GM21529 (cell line): ENCODE results near the gene MT1B.
A peak's percentile ranks its signal among the peaks of the same experiment; 100 is the strongest.
"Not testable (repeated sequence)": the region's sequence is repeated elsewhere in the genome, so short reads cannot be mapped to it uniquely, and the experiment has no call there.

Experiments
- ATAC-seq: cut with Tn5 transposase; IDR thresholded peaks from one replicate; pipeline ENCODE4 v1.9.1; 2021; ENCODE audit not compliant: unreplicated experiment

Gene MT1B

DNA sequence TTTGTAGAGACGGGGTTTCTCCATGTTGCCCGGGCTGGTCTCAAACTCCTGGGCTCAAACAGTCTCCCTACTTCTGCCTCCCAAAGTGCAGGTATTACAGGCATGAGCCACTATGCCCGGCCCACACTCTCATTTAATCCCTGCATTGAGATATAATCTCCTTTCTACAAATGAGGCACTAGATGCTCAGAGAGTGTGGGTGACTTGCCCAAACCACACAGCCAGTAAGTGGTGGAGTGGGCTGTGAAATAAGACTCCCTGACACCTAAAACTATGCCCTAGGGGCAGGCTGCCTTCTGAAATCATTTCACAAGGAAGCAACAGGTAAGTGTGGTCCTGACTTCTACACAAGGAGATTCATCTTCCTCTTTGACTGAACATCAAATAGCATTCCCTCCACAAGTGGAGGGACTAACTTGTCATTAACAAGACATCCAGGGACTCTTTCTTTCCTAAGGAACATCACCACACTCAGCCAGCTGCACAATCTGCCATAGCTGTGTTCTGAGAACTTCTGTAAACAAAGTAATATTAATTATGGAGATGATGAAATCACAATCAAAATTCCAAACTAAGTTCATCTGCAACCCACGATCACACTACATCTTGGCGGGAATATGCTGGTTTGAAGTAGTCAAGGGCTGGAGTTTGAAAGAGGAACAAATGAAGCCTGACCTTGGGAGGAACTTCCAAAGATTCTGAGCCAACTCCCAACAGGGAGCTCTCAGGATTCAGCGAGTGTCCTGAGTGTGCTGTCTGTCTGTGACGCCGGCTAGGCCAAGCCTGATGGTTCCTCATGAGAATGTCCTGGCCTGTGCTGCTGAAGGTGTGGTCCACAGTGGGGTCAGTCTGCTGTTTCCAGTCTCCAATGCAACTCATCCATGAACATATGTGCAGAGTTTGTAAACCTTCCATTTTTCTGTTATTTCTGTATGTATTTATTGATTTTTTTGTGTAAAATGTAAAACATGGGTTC lies 13.9 kb downstream of the MT1B start:
- ATAC-seq, result not testable (repeated sequence)

DNA sequence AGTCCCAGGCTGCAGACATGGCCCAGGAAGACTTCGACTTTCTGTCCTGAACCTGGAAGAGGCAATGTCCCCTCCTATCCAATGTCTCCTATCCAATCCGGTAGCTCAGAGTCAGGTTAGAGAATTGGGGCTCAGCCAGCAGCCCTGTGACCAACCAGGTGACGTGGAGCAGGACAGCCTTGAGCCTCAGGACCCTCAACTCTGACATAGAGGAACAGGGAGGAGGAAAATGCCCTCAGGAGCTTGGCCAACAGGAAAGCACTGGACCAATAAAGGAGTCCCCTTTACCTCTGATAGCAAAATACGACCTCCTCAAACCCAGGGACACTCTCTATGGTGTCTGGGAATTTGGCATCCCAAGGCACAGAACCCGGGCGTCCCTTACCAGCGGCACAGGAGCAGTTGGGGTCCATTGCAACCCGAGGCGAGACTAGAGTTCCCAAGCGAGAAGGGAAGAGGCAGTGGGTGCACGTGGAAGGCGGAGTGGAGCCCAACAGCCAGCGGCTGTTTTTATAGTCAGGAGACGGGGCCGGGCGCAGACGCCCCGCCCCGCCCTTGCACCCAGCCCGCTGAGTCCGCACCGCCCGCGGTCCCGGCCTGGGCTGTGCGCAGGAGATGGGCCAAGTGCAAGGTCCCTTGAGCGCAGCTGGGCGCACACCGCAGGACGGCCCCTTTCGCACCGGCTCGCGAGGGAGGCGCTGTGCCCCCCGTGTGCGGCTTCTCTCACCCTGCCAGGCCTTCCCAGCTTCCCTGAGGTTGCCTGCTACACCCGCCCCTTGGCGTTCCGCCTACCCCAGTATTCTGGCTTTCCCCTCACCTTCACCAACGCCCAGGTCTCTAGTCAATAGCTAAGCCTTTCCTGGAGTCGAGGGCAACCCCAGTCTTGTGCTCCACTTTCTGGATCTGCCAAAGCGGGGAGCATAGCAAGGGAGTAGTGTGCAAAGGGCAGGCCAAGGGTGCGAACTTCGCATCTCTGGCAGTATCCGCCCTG lies 16.2 kb downstream of the MT1B start, which contains the start of gene MT1G:
Gene MT1G (minus strand): TSS at position 485 of the 991 bp plus-strand sequence. CDS start 72 bp downstream, at position 413.
- no peak for ATAC-seq

- no peak for ATAC-seq
Measured at GRCh38 chr16:56669005-56669839, 17.5 kb downstream of the MT1B start, which contains the start of gene MT1H. MT1H (plus strand) TSS chr16:56669814; CDS start chr16:56669885, 71 bp downstream.

DNA sequence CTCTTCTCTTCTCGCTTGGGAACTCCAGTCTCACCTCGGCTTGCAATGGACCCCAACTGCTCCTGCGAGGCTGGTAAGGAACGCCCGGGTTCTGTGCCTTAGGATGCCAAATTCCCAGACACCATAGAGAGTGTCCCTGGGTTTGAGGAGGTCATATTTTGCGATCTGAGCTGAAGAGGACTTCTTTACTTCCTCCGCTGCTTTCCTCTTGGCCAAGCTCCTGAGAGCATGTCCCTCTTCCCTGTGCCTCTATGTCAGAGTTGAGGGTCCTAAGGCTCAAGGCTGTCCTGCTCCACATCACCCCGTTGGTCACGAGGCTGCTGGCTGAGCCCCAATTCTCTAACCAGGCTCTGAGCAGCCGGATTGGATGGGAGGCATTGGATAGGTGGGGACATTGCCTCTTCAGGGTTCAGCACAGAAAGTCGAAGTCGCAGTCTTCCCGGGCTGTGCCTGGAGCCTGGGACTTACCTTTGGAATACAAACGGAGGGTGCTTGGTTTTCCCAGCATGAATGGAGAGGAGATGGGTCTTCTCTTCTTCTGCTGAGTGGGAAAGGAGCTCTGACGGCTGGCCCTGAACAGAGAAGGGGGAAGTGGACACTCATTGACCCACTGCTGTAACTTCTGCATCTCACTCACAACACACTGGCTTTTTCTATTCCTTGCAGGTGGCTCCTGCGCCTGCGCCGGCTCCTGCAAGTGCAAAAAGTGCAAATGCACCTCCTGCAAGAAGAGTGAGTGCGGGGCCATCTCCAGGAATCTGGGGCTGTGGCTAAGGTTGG lies 18.3 kb downstream of the MT1B start:
- ATAC-seq, result no peak

- no peak for ATAC-seq
Measured at GRCh38 chr16:56670620-56670934, 18.9 kb downstream of the MT1B start.

DNA sequence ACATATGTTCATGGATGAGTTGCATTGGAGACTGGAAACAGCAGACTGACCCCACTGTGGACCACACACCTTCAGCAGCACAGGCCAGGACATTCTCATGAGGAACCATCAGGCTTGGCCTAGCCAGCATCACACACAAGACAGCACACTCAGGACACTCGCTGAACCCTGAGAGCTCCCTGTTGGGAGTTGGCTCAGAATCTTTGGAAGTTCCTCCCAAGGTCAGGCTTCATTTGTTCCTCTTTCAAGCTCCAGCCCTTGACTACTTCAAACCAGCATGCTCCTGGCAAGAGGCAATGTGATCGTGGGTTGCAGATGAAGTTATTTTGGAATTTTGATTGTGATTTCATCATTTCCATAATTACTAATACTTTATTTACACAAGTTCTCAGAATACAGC lies 20.0 kb downstream of the MT1B start:
- ATAC-seq, result not testable (repeated sequence)

GRCh38 chr16:56672171-56672570 lies 20.5 kb downstream of the MT1B start:
- not testable (repeated sequence) for ATAC-seq

DNA sequence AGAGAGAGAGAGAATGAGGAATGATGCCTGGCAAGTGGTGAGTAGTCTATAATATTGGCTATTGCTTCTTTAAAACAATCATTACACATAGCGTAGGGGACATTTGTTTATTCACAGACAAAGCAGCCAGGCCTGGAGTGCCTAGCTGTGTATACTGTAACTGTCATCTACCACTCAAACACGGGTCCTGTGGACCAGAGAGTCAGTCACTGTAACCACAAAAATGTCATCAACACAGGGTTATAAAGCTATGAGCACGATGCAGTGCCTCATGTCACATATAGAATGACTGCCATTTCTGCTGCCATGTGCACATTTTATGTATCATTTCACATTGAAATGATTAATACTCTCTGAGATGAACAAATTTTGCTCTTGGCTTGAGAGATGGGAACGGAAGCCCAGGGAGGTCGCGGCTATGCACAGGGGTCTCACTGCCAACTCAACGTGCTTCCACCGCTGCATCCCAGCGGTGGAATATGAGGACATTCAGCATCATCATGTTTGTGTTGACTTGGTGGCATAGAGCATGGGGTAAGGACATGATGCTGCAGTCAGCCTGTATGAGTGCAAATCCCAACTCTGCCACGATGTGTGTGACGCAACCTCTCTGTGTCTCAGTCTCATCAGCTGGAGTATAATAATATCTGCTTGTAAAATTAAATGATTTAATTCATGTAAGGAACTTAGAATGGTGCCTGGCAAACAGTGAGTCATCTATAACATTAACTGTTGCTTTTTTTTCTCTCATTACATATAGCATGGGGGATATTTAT lies 21.3 kb downstream of the MT1B start:
- ATAC-seq, result no peak

DNA sequence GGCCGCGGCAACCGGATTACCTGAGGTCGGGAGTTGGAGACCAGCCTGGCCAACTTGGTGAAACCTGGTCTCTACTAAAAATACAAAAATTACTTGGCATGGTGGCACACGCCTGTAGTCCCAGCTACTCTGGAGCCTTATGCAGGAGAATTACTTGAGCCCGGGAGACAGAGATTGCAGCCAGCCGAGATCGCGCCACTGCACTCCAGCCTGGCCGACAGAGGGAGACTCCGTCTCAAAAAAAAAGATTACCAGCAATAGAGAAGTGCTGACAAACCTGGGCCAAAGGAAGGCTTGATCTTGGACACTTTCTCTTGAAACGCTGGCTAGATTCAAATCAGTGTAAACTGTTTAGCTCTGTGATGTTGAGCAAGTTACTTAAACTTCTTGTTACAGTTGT lies 22.2 kb downstream of the MT1B start:
- no peak for ATAC-seq

DNA sequence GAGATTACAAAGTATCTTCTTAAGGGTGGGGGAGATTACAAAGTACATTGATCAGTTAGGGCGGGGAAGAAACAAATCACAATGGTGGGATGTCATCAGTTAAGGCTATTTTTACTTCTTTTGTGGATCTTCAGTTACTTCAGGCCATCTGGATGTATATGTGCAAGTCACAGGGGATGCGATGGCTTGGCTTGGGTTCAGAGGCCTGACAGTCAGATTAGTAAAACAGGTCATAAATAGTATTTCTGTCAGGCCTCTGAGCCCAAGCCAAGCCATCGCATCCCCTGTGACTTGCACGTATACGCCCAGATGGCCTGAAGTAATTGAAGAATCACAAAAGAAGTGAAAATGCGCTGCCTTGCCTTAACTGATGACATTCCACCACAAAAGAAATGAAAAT lies 22.9 kb downstream of the MT1B start:
- not testable (repeated sequence) for ATAC-seq

GRCh38 chr16:56675685-56676210 lies 24.1 kb downstream of the MT1B start:
- ATAC-seq, result no peak

GRCh38 chr16:56677474-56677873 lies 25.8 kb downstream of the MT1B start:
- ATAC-seq, result no peak

DNA sequence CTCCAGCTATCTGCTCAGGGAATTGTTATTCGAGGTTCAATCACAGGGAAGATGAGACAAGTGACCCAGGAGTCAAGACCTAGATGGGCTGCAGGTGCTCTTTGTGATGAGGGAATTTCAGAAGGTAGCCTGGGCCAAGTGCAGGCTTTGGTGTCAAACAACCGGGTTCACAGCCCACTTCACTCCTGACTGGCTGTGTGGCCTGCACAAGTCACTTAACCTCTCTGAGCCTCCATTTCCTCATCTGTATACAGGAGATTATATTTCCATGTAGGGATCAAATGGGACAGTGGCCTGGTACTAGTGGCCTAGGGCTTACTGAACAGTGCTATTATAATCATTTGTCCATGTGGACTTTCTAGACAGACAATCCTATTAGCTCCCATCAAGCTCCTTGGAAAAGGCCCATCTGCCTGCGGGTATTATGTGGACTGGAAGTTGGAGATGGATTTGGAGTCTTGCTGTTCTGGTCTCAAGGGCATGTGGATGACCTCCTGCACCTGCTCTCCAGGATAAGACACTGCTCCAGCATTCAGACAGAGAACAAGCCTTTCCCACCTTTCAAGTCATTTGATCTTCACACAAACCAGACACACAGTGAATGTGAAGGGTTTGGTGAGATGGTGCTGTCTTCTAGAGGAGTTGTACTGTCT lies 27.5 kb downstream of the MT1B start:
- no peak for ATAC-seq

- ATAC-seq, result no peak
Measured at GRCh38 chr16:56679818-56680217, 28.1 kb downstream of the MT1B start.

DNA sequence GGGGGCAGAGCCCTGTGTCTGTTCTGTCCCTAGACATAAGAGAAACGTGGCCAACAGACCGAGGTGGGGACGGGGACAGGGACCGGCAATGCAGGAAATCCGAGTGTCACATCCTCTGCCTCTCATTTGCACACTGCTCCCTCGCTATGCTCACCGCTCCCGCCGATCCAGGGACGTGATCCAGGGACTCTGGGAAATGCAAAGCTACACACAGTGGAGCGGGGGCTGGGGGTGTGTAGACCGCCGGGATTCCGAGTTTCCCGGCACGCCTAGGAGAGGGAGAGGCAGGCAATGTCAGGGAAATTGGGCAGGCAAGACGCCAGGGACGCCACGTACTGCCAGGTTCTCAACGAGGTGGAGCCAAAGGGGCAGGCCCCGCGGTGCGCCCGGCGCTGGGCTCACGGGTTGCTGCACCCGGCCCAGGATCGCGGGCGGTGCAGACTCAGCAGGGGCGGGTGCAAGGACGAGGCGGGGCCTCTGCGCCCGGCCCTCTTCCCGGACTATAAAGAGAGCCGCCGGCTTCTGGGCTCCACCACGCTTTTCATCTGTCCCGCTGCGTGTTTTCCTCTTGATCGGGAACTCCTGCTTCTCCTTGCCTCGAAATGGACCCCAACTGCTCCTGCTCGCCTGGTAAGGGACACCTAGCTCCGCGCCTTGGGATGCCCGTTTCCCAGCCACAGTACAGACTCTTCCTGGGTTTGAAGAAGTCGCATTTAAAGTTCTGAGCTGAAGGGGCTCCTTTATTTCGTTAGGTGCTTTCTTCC lies 30.4 kb downstream of the MT1B start, which contains the start of gene MT1X:
Gene MT1X (plus strand): TSS at position 532 of the 764 bp plus-strand sequence. CDS start 71 bp downstream, at position 603.
- ATAC-seq, result peak; percentile 96

DNA sequence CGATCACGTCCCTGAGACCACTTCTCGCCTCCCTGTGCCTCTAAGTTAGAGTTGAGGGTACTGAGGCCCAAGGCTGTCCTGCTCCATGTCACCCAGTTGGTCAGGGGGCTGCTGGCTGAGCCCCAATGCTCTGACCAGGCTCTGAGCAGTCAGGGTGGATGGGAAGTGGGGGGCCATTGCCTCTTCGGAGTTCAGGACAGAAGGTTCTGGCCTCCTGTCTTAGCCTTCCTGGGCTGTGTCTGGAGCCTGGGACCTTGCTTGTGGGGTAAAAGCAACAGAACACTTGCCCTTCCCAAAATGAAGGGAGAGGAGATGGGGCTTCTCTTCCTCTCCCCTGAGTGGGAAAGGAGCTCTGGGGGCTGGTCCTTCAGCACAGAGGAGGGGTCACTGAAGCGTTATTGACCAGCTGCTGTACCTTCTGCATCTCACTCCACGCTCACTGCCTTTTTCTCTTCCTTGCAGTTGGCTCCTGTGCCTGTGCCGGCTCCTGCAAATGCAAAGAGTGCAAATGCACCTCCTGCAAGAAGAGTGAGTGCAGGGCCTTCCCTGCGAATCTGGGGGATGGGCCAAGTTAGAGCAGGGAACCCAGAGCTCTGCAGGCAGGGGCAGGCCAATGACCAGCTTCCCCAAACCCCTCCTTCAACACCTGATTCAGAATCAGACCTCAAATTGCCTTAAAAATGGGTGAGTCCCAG lies 31.2 kb downstream of the MT1B start:
- no peak for ATAC-seq
